HG02623 (cell line): ENCODE results near the gene CWC22.
"Not testable (repeated sequence)": the region's sequence is repeated elsewhere in the genome, so short reads cannot be mapped to it uniquely, and the experiment has no call there.

Experiments used
- ATAC-seq: cut with Tn5 transposase; IDR thresholded peaks from one replicate; pipeline ENCODE4 v1.9.1; 2021; ENCODE audit warnings: moderate library complexity; ENCODE audit not compliant: unreplicated experiment

Gene CWC22

GRCh38 chr2:180006781-180007579 is at the start of gene CWC22:
TSS of gene CWC22 (minus strand) at chr2:180007297. CDS start at chr2:179993341, 13,956 bp downstream.
- ATAC-seq: peak; percentile 98

GRCh38 chr2:180056367-180057118 is 49.4 kb upstream of the CWC22 start:
- no peak for ATAC-seq

- not testable (repeated sequence) for ATAC-seq
Observed at GRCh38 chr2:180054576-180054975, 47.5 kb upstream of the CWC22 start.

- no peak for ATAC-seq
Observed at GRCh38 chr2:180050246-180050645, 43.1 kb upstream of the CWC22 start.

GRCh38 chr2:180048251-180048650 is 41.2 kb upstream of the CWC22 start:
- no peak for ATAC-seq

- no peak for ATAC-seq
Observed at GRCh38 chr2:180046776-180047175, 39.7 kb upstream of the CWC22 start.

- ATAC-seq: no peak
Observed at GRCh38 chr2:180046202-180046601, 39.1 kb upstream of the CWC22 start.

- no peak for ATAC-seq
Observed at GRCh38 chr2:180040146-180040925, 33.2 kb upstream of the CWC22 start.

- no peak for ATAC-seq
Observed at GRCh38 chr2:180038997-180039396, 31.9 kb upstream of the CWC22 start.

- ATAC-seq: no peak
Observed at GRCh38 chr2:180033993-180034894, 27.1 kb upstream of the CWC22 start.

- no peak for ATAC-seq
Observed at GRCh38 chr2:180029575-180029974, 22.5 kb upstream of the CWC22 start.

- no peak for ATAC-seq
Observed at GRCh38 chr2:180021850-180022249, 14.8 kb upstream of the CWC22 start.

GRCh38 chr2:180017784-180018183 is 10.7 kb upstream of the CWC22 start:
- no peak for ATAC-seq

- no peak for ATAC-seq
Observed at GRCh38 chr2:180016937-180017336, 9.8 kb upstream of the CWC22 start.

- ATAC-seq: no peak
Observed at GRCh38 chr2:180015951-180016709, 9.0 kb upstream of the CWC22 start.

- ATAC-seq: no peak
Observed at GRCh38 chr2:180012523-180012922, 5.4 kb upstream of the CWC22 start.

GRCh38 chr2:180010701-180011100 is 3.6 kb upstream of the CWC22 start:
- no peak for ATAC-seq

GRCh38 chr2:180006231-180006630 is 866 bp downstream of the CWC22 start:
- no peak for ATAC-seq

- ATAC-seq: not testable (repeated sequence)
Observed at GRCh38 chr2:180005465-180005864, 1.6 kb downstream of the CWC22 start.

- no peak for ATAC-seq
Observed at GRCh38 chr2:180004731-180005130, 2.4 kb downstream of the CWC22 start.
